ENCODE measurements around the gene PSMC4. TPM values are rescaled to one million over a fixed set of nuclear protein-coding genes. Genes with fewer than 3 reads are reported as not detected.

PSMC4 gene
- total RNA-seq, 1 donor from 2014 or later: 111 TPM

GRCh38 chr19:39993605-39994004, 22.6 kb downstream of the PSMC4 start:
- H3K4me1 Mint-ChIP-seq (ENCODE audit: low read depth, unreplicated experiment): peaks cover 9% of the 10 kb centered on the region
- no peak overlapping the region for H3K4me3 Mint-ChIP-seq (ENCODE audit: unreplicated experiment)
- H3K9me3 Mint-ChIP-seq (ENCODE audit: unreplicated experiment): peaks cover 9% of the 10 kb centered on the region
- no peak overlapping the region for H3K27ac Mint-ChIP-seq (ENCODE audit: unreplicated experiment)
- no peak for DNase-seq
- no peak for TF ChIP-seq CTCF (IDR thresholded peaks at IDR 0.05; ENCODE audit: partially characterized antibody, unreplicated experiment)
- peaks cover 7% of the 10 kb centered on the region for H3K27me3 Mint-ChIP-seq (ENCODE audit: unreplicated experiment)
- H3K36me3 Mint-ChIP-seq (ENCODE audit: unreplicated experiment): peaks cover 20% of the 10 kb centered on the region

GRCh38 chr19:39994361-39994760, 23.4 kb downstream of the PSMC4 start:
- peaks cover 9% of the 10 kb centered on the region for H3K4me1 Mint-ChIP-seq (ENCODE audit: low read depth, unreplicated experiment)
- no peak overlapping the region for H3K4me3 Mint-ChIP-seq (ENCODE audit: unreplicated experiment)
- peaks cover 9% of the 10 kb centered on the region for H3K9me3 Mint-ChIP-seq (ENCODE audit: unreplicated experiment)
- TF ChIP-seq CTCF (IDR thresholded peaks at IDR 0.05; ENCODE audit: partially characterized antibody, unreplicated experiment): no peak
- H3K36me3 Mint-ChIP-seq (ENCODE audit: unreplicated experiment): peaks cover 20% of the 10 kb centered on the region
- H3K27me3 Mint-ChIP-seq (ENCODE audit: unreplicated experiment): peaks cover 7% of the 10 kb centered on the region
- H3K27ac Mint-ChIP-seq (ENCODE audit: unreplicated experiment): no peak overlapping the region
- no peak for DNase-seq

- H3K36me3 Mint-ChIP-seq (ENCODE audit: unreplicated experiment): peaks cover 20% of the 10 kb centered on the region
- H3K27ac Mint-ChIP-seq (ENCODE audit: unreplicated experiment): no peak overlapping the region
- H3K9me3 Mint-ChIP-seq (ENCODE audit: unreplicated experiment): peaks cover 9% of the 10 kb centered on the region
- DNase-seq: no peak
- peak overlapping the region; percentile 86 for H3K4me3 Mint-ChIP-seq (ENCODE audit: unreplicated experiment)
- no peak for TF ChIP-seq CTCF (IDR thresholded peaks at IDR 0.05; ENCODE audit: partially characterized antibody, unreplicated experiment)
- peaks cover 9% of the 10 kb centered on the region for H3K4me1 Mint-ChIP-seq (ENCODE audit: low read depth, unreplicated experiment)
- peaks cover 7% of the 10 kb centered on the region for H3K27me3 Mint-ChIP-seq (ENCODE audit: unreplicated experiment)
Observed at GRCh38 chr19:39995794-39996193, 24.8 kb downstream of the PSMC4 start.

GRCh38 chr19:39996218-39996810, 25.3 kb downstream of the PSMC4 start:
- Mint-ChIP-seq H3K36me3 (ENCODE audit: unreplicated experiment) (peaks cover 20% of the 10 kb centered on the region), H3K4me3 (ENCODE audit: unreplicated experiment) (peak overlapping the region; percentile 100), H3K27ac (ENCODE audit: unreplicated experiment) (peak overlapping the region; percentile 97), H3K4me1 (ENCODE audit: low read depth, unreplicated experiment) (peaks cover 9% of the 10 kb centered on the region), H3K9me3 (ENCODE audit: unreplicated experiment) (peaks cover 9% of the 10 kb centered on the region), H3K27me3 (ENCODE audit: unreplicated experiment) (peaks cover 7% of the 10 kb centered on the region)
- no peak for TF ChIP-seq CTCF (IDR thresholded peaks at IDR 0.05; ENCODE audit: partially characterized antibody, unreplicated experiment)
- peak; percentile 17 for DNase-seq

DNA sequence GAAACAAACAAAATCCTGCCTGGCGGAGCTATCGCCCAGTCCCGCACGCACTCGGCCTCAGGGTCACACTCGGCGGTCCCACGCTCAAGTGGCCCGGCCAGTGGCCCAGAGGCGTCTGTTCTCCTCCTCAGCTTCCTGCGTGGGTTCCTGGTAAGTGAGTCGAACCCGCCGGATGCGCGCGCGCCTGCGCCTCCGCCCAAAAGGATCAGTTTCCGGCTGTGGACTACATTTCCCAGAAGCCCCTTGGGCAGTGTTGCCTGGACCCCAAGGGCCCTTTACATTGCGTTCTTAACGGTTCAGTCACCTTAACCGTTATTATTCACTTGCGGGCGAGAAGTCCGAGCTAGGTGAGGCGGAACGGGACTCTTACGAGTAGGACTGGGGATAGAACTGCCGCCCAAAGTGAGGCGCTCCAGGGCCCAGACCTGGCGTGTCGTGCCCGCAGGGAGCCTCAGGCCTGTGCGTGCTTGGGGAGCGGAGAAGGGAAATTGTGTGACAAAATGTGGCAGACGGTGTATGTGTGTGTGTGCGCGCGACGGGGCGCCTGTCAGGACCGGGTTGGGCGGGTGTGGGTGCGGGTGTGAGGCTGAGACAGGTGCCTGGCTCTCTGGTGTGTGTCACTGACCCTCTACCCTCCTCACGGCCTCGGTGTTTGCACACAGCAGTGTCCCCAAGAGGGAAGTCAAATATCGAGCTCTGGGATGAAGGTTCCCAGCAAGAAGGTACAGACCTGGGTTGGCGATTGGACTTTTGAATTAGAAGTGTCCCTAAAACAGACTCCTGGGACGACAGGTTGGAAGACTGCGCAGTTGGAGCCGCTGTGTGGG, 26.1 kb downstream of the PSMC4 start, which contains the start of gene ZNF546:
TSS of gene ZNF546 (plus strand) at position 250 of the 827 bp plus-strand sequence. CDS start 1,267 bp downstream, outside the sequence.
- TF ChIP-seq CTCF (IDR thresholded peaks at IDR 0.05; ENCODE audit: partially characterized antibody, unreplicated experiment): no peak
- peaks cover 7% of the 10 kb centered on the region for H3K27me3 Mint-ChIP-seq (ENCODE audit: unreplicated experiment)

More for the DNA sequence above, 26.1 kb downstream of the PSMC4 start, which contains the start of gene ZNF546:
- Mint-ChIP-seq H3K9me3 (ENCODE audit: unreplicated experiment) (peaks cover 9% of the 10 kb centered on the region), H3K4me1 (ENCODE audit: low read depth, unreplicated experiment) (peaks cover 9% of the 10 kb centered on the region), H3K27ac (ENCODE audit: unreplicated experiment) (peak within 1 kb of the TSS; percentile 97), H3K36me3 (ENCODE audit: unreplicated experiment) (peaks cover 20% of the 10 kb centered on the region), H3K4me3 (ENCODE audit: unreplicated experiment) (peak within 1 kb of the TSS; percentile 100)
- DNase-seq: peak; percentile 86

Data from glutamatergic neuron (in vitro differentiated cells).